IPS DF 4.7 (cell line): Measurements from ENCODE around the gene HHATL.

Experiments used
- DNase-seq: peaks from one replicate; pipeline ENCODE4 v3.0.0-alpha.2; 2013; ENCODE audit warnings: low spot score; ENCODE audit errors: extremely low read depth

HHATL gene

GRCh38 chr3:42665050-42665878 lies 37.3 kb downstream of the HHATL start:
- DNase-seq, result no peak

- DNase-seq, result no peak
These were observed 38.2 kb downstream of the HHATL start for GRCh38 chr3:42664438-42664803.

GRCh38 chr3:42663581-42664437 lies 38.8 kb downstream of the HHATL start:
- DNase-seq, result no peak

GRCh38 chr3:42662813-42663535 lies 39.6 kb downstream of the HHATL start:
- no peak for DNase-seq

- no peak for DNase-seq
These were observed 40.4 kb downstream of the HHATL start for GRCh38 chr3:42662037-42662812.

- DNase-seq, result no peak
These were observed 41.0 kb downstream of the HHATL start for GRCh38 chr3:42661593-42662022.

GRCh38 chr3:42660898-42661297 lies 41.7 kb downstream of the HHATL start:
- no peak for DNase-seq

- DNase-seq, result no peak
These were observed 42.4 kb downstream of the HHATL start for GRCh38 chr3:42660131-42660715.

- DNase-seq, result no peak
These were observed 43.0 kb downstream of the HHATL start for GRCh38 chr3:42659451-42660130.

GRCh38 chr3:42658771-42659390 lies 43.7 kb downstream of the HHATL start:
- no peak for DNase-seq

GRCh38 chr3:42658091-42658770 lies 44.4 kb downstream of the HHATL start:
- DNase-seq, result no peak

GRCh38 chr3:42657675-42658074 lies 44.9 kb downstream of the HHATL start:
- DNase-seq, result no peak

GRCh38 chr3:42656680-42657610 lies 45.7 kb downstream of the HHATL start:
- no peak for DNase-seq

GRCh38 chr3:42655980-42656679 lies 46.5 kb downstream of the HHATL start:
- DNase-seq, result no peak

GRCh38 chr3:42655331-42655888 lies 47.2 kb downstream of the HHATL start:
- DNase-seq, result no peak

GRCh38 chr3:42654331-42655201 lies 48.0 kb downstream of the HHATL start:
- DNase-seq, result no peak
